ENCODE data around the gene KHDRBS1.
A peak's percentile ranks its signal among the peaks of the same experiment; 100 is the strongest.
"Not testable (repeated sequence)": the region's sequence is repeated elsewhere in the genome, so short reads cannot be mapped to it uniquely, and the experiment has no call there.

KHDRBS1 gene

DNA sequence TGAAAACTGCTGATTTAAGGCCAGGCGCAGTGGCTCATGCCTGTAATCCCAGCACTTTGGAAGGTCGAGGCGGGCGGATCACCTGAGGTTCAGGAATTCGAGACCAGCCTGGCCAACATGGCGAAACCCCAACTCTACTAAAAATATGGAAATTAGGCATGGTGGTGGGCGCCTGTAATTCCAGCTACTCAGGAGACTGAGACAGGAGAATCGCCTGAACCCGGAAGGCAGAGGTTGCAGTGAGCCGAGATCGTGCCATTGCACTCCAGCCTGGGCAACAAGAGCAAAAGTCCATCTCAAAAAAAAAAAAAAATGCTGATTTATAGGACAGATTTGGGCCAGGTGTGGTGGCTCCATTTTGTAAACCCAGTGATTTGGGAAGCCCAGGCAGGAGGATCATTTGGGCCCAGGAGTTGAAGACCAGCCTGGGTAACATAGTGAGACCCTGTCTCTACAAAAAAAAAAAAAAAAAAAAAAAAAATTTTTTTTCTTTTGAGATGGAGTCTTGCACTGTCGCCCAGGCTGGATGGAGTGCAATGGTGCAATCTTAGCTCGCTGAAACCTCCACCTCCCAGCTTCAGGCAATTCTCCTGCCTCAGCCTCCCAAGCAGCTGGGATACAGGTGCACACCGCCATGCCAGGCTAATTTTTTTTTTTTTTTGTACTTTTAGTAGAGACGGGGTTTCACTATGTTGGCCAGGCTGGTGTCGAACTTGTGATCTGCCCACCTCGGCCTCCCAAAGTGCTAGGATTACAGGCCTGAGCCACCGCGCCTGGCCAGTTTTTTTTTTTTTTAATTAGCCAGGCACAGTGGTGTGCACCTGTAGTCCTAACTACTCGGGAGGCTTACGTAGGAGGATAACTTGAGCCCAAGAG is 52.2 kb downstream of the KHDRBS1 start:
- not testable (repeated sequence) for DNase-seq (ENCODE audit: low read depth)

DNA sequence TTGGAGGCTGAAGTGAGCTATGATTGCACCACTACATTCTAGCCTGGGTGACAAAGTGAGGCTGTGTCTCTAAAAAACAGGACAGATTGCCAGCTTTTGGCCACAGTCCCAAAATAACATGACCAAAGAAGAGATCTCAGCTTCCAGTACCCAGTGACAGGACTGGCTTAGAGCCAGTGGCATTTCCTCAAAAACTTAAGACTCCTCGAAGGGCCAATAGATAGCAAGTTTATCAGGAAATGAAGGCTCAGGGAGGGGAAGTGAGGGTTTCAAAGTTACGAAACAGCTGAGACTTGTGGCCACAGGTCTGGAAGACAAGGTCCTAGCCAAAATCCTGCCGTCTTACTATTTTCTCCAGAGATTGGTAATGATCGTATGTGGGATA is 52.8 kb downstream of the KHDRBS1 start:
- DNase-seq (ENCODE audit: low read depth): peak; percentile 31

DNA sequence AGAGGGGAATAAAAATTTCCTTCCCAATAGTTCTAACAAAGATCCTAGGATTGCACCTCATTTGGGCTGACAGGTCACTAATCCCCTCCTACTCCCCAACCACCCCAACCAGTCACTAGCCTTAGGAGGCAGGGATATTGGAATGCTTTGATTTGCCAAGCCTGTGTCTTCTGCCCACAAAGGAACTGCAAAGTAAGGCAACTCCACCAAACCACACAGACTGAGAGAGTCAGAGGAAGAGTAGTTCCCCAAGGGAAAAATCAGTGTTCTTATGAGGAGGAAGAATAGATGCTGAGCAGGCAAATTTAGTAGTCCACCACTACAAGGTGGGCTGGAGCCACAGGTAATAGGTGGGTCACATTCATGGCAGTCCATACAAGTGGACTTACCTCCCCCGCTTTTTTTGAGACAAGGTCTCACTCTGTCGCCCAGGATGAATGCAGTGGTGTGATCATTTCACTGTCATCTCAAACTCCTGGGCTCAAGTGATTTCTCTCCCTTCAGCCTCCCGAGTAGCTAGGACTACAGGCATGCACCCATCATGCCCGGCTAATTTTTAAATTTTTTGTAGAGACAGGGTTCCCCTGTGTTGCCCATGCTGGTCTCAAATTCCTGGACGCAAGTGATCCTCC is 55.4 kb downstream of the KHDRBS1 start:
- no peak for DNase-seq (ENCODE audit: low read depth)

DNA sequence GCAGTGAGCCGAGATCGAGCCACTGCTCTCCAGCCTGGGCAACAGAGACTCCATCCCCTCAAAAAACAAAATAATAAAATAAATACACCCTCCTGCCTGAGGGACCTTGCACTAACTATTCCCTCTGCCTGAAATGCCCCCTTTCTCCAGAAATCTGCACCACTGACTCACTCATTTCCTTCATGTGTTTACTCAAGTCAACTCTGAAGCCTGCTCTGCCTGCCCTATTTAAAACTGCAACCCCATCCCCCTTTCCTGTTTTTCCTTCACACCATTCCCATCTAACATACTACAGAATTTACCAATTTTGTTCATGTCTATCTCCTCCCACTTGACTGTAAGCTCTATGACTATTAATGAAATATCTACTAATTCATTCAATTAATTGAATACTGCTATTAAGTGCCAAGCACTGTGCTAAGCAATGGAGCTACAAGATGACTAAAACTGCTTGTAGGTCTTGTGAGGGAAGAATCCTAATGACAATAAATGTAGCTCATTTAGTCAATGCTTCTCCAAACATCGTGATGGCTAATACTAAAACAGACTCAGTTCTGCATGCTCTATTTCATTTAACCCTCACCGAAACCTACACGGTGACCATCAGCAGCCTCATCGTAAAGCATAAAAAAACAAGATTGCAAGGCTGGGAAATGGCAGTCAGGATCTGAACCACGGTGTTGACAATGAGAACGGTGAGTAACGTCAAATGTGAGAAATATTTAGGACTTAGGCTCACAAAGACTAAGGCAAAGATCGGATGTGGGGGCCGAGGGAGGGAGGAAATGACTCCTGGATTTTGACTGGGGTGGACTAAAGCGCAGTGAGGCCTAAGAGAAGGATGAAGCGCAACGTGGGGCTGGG is 58.3 kb downstream of the KHDRBS1 start:
- no peak for DNase-seq (ENCODE audit: low read depth)

DNA sequence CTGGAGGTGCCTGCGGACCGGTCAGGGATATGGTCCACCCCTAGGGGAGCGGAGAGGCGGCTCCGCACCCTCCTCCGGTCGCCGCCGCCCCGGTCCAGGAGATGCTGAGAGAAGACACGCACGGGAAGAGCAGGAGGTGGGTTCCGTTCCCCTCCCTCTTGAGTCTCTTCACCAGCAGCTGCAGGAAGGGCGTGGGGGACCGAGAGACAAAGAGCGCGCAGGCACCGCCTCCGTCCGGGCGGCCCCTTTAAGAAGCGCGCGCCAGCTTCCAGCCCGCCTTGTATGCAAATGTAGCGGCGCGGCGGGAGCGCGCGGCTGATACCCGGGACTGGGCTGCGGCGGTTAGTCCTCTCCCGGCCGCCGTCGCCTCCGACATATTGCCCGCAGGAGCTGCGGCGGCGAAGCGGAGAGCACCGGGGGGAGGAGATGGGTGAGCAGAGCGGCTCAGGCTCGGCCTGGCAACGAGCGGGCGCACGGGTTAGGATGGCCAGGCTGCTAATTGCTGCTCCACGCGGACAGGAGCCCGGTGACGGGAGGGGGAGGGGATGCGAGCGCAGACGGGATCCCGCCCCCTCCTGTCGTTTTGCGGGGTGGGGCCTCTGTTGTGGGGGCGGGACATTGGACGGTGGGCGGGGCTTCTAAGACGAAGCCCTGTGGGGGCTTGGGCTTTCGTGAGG is 59.1 kb downstream of the KHDRBS1 start, which contains the start of gene TMEM39B:
TMEM39B (plus strand) TSS at position 318 of the 677 bp plus-strand sequence; CDS start at position 427, 109 bp downstream.
- peak; percentile 93 for DNase-seq (ENCODE audit: low read depth)

DNA sequence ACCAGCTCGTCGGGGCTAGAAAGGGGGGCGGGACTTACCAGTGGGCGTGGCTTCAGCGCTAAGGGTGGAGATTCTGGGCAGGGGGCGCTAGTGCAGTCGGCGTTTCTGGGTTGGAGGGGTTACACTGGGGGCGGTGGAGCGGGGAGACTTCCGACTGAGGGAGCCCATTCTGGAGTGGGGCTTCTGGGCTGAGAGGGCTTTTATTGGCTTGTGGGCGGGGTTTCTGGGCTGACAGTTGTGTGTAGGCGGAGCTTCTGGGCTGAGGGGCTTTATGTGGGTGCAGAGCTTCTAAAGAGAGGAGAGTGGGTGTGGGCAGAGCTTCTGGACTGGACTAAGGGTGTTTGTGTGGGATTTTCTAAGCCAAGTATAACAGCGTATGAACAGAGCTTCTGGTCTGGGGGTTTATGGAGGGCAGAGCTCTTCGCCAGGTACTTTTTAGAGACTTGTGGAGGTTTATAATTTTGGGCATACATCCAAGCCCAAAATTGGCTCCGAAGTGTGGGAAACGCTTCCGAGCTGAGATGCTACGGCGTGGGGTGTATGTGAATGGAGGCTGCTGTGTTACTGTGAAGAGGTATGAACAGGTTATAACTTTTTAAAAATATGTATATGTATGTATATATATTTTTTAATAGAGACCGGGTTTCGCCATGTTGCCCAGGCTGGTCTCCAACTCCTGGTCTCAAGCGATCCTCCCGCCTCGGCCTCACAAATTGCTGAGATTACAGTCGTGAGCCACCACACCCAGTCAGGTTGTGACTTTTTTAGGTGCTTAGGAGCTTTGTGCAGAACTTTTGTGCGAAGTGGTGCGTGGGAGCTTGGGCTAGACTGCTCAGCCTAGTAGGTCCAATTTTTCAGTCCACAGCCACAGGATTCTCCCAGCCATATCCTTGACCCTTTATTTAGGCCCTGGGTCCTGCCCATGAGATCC is 59.9 kb downstream of the KHDRBS1 start:
- peak; percentile 94 for DNase-seq (ENCODE audit: low read depth)

DNA sequence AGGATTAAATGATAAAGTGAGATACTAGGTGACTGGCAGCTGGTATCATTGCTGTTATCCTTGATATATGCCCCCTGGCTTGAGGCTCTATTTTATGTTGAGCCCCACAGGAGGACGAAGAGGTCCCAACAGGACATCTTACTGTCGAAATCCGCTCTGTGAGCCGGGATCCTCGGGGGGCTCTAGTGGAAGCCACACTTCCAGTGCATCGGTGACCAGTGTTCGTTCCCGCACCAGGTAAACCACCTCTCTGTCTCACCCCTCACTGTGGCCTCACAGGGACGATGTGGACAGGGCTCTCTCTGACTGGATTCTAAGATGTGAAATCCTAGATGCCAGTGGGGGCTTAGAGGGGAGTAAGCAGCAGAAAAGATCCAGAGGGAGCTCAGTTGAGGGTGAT is 61.2 kb downstream of the KHDRBS1 start:
- no peak for DNase-seq (ENCODE audit: low read depth)

DNA sequence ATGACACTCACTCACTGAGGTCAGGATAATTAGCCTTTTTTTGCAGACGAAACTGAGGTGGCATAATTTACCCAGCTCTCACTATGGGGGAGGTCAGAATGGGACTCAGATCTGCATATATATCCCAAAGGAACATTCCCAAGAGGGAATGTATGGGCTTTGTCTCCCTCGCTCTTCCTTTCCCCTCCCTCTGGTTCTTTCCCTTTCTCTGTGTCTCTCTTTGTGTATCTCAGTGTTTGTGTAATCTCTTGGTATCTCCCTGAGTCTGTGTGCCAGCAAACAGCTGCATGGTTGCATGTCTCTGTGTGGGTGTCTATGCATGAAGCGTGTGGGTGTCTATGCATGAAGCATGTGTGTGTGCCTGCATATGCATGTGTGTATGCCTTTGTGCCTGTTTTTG is 63.8 kb downstream of the KHDRBS1 start:
- no peak for DNase-seq (ENCODE audit: low read depth)

DNA sequence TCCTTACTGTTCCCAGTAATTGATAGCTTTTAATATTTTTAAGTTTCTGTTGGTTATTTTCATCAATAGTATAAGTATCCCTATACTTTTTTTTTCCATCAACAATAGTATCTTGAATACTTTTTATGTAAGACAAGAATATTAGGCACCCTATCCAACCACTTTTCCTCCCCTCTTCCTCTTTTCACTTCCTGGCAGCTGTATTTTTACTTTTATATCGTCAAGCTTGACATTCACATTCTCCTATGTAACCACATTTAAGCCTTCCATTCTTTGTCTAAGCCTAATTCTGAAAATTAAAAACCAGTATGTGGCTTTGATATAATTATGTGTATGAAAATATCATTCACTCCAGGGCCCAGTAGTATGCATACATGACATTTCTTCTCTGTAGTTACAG is 68.4 kb downstream of the KHDRBS1 start:
- DNase-seq (ENCODE audit: low read depth): no peak

DNA sequence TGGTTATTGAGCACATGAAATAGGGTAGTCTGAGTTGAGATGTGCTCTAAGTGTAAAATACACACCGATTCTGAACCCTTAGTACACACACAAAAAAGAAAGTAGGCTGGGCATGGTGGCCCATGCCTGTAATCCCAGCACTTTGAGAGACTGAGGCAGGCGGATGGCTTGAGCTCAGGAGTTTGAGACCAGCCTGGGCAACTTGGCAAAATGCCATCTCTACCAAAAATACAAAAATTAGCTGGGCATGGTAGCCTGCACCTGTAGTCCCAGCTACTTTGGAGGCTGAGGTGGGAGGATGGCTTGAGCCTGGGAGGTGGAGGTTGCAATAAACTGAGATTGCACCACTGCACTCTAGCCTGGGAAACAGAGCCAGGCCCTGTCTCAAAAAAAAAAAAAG is 72.7 kb downstream of the KHDRBS1 start:
- not testable (repeated sequence) for DNase-seq (ENCODE audit: low read depth)

DNA sequence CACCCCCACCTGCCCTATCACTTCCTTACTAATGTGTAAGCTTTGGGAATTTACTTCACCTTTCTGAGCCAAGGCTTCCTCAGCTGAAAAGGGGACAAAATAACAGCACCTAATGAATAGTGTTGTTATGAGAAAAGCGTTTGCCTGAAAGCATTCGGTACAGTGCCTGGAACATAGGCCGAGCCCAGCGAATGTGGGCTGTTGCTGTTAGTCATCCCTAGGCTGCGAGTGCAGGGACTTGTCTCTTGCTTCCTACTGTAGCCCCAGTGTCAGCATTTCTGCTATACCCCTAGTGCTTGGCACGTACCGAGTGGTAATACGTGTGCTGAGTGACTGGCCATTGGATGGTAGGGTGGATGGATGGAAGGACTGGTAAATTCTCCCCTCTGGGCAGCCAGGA is 77.5 kb downstream of the KHDRBS1 start:
- DNase-seq (ENCODE audit: low read depth): no peak

DNA sequence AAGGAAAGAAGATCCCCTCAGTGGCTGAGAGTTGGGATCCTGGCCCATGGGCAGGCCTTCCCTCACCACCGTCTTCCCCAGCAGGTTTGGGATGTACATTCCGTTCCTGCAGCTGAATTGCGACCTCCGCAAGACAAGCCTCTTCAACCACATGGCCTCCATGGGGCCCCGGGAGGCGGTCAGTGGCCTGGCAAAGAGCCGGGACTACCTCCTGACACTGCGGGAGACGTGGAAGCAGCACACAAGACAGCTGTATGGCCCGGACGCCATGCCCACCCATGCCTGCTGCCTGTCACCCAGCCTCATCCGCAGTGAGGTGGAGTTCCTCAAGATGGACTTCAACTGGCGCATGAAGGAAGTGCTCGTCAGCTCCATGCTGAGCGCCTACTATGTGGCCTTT is 77.9 kb downstream of the KHDRBS1 start:
- DNase-seq (ENCODE audit: low read depth): no peak
